DLD1 (cell line): ENCODE measurements around the gene MED14.

Experiments
- in situ Hi-C: cut with HindIII; loops from 2 replicates; pipeline ENCODE4 v1.10.0; 2017; ENCODE audit warnings: low sequenced_read_pairs

The MED14 gene

GRCh38 chrX:40729598-40730584 is 5.5 kb downstream of the MED14 start:
- in situ Hi-C loops: no loop called here

- in situ Hi-C loops: no loop called here
Observed at GRCh38 chrX:40727581-40728252, 7.6 kb downstream of the MED14 start.

GRCh38 chrX:40727093-40727492 is 8.2 kb downstream of the MED14 start:
- in situ Hi-C loops: no loop called here

DNA sequence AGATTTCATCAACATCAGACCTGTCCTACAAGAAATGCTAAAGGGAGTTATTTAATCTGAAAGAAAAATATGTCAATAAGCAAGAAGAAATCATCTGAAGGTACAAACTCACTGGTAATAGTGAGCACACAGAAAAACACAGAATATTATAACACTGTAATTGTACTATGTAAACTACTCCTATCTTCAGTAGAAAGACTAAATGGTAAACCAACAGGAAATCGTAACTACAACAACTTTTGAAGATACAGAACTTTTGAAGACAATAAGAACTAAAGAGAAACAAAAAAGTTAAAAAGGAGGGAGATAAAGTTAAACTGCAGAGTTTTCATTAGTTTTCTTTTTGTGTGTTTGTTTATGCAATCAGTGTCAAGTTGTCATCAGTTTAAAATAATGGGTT is 12.4 kb downstream of the MED14 start:
- in situ Hi-C loops: no loop called here

DNA sequence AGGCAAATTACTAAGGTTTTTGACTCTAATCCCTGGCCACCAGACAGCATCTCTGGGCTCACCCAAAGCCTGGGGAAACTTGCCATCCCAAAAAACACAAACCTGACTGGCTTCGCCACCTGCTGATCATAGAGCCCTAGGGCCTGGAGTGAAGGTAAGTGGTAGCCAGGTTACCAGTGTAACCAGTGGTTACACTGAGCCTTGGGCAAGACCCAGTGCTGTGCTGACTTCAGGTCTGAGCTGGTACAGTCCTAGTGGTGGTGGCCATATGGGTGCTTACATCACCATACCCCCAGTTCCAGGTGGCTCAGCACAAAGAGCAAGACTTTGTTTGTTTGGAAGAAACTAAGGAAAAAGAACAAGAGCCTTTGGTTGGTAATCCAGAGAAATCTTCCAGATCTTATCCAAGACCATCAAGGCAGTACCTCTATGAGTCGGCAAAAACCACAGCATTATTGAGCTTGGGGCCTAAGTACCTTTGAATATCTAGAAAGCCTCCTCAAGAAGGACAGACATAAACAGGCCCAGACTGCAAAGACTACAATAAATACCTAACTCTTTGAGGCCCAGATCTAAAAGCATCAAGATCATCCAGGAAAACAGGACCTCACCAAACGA is 13.7 kb downstream of the MED14 start:
- in situ Hi-C loops: no loop called here

- in situ Hi-C loops: no loop called here
Observed at GRCh38 chrX:40720792-40721191, 14.6 kb downstream of the MED14 start.

DNA sequence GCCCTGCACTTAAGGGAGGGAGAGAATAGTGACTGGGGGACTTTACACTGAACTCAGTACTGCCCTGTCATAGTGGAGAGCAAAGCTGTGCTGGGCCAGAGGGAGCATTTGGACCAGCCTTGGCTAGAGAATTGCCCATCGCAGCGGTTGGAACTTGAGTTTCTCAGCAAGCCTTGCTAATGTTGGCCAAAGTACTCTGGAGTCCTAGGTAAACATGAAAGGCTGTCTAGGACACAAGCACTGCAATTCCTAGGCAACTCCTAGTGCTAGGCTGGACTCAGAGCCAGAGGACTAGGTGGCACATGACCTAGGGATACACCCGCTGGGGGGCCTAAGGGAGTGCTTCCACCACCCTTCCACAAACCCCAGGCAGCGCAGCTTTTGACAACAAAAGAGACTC is 15.0 kb downstream of the MED14 start:
- in situ Hi-C loops: no loop called here

DNA sequence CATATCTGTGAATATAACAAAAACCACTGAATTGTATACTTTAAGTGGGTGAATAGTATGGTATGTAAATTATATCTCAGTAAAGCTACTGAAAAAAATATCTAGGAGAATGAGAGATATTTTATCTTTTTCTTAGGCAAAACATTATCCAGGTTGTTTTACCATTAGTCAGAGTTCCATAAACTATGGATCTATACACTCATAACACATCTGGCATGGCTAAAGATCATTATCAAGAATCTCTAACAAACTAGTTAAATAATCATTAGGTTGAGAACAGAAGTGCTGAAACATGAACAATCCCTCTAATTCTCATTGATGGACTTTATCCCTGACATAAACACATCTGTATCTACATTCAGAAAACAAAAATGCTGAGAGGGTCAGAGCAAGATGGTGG is 15.6 kb downstream of the MED14 start:
- in situ Hi-C loops: no loop called here

DNA sequence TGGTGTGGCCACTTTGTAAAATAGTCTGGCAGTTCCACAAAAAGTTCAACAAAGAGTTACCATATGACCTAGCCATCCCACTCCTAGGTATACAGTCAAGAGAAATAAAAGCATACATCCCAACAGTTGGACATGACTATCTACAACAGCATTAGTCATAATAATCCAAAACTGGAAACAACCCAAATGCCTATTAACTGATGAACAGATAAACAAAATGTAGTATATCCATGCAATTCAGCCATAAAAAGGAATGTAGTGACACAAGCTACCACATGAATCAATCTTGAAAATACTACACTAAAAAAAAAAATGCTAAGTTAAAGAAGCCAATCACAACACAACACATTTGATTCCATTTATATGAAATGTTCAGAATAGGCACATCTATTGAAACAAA is 16.1 kb downstream of the MED14 start:
- in situ Hi-C loops: no loop called here

GRCh38 chrX:40709395-40709794 is 25.9 kb downstream of the MED14 start:
- in situ Hi-C loops: no loop called here

- in situ Hi-C loops: no loop called here
Observed at GRCh38 chrX:40705658-40706312, 29.6 kb downstream of the MED14 start.

DNA sequence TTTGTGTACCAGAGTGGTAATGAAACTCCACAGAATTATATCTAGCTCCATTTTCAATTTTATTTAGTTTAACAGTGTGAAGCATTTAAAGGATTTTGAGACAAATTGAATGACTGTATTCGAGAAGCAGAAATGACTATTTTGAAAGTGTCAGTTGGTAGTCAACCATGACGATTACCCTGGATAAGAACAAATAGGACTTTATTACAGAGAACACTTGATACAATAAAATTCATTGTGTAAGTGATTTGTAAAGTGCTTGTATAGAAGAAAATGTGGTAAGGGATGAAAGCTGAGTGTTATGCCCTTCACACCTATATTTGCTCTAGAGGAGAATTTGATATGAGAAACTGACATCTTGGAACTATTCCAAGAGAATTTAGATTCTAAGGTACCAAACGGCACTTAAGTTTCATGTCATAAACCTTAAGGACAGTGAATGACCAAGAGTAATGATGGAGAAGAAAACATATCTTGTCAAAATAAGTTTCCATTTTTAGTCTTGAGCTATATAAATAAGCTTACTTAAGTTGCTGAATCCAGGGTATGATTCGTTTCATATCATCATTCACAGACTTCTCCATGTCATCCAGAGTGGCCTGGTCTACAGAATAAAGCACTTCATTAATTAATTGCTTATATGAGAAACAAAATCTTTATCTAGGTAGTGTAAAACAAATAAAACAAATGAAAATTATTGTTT is 34.6 kb downstream of the MED14 start:
- in situ Hi-C loops: no loop called here

DNA sequence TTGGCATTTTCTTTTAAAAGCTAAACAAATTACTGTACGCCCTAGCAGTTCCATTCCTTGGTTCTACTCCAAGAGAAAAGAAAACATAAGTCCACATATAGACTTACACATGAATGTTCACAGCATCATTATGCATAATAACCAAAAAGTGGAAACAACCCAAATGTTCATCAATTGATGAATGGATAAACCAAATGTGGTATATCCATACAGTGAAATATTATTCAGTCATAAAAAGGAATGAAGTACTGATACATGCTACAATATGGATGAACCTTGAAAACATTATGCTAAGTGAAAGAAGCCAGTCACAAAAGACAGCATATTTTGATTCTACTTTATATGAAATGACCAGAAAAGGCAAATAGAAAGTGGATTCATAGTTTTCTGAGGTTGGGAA is 36.5 kb downstream of the MED14 start:
- in situ Hi-C loops: no loop called here

DNA sequence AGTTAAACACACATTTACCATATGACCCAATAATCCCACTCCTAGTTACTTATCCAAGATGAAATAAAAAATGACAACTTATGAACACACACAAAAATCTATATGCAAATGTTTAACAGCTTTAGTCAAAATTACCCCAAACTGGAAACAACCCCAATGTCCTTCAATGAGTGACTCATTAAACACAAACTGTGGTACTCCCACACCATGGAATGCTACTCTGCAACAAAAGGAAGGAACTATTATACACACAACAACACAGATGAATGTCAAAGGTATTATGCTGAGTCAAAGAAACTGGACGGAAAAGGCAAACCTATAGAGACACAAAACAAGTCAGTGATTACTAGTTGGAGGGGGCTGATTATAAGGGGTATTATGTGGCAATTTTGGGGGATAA is 40.5 kb downstream of the MED14 start:
- in situ Hi-C loops: no loop called here

- in situ Hi-C loops: no loop called here
Observed at GRCh38 chrX:40688929-40689328, 46.4 kb downstream of the MED14 start.

DNA sequence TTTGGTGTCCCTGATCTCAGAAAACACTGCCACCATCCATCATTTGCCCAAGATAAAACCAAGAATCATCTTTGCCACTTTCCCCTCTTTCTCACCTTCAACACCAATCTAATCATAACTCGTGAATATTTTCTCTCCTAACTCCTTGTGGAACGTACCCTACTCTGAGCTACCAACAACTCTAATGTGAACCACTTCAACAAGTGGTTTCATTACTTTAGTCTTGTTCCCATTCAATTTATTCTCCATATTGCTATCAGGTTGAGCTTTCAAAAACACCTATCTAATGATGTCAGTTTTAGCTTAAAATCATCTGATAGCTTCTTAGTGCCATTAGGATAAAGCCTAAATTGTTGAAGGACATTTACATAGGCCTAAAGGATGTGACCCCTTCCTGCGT is 48.2 kb downstream of the MED14 start:
- in situ Hi-C loops: no loop called here

- in situ Hi-C loops: no loop called here
Observed at GRCh38 chrX:40685362-40685918, 49.9 kb downstream of the MED14 start.

DNA sequence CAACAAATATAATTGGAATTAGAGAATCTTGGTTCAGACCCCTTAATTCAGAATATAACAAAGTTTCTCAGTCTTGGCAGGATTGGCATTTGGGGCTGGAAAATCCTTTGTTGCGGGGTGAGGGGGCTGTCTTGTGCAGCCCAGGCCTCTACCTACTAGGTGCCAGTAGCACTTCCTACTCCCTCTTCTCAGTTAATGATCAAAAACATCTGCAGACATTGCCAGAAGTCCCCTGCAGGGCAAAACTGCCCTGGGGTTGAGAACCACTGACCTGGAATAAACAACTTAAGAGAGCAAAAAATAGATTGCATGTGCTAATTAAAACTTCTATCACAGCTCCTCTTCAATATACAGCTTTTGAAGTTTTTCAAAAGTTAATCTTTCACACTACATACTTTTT is 51.2 kb downstream of the MED14 start:
- in situ Hi-C loops: no loop called here

DNA sequence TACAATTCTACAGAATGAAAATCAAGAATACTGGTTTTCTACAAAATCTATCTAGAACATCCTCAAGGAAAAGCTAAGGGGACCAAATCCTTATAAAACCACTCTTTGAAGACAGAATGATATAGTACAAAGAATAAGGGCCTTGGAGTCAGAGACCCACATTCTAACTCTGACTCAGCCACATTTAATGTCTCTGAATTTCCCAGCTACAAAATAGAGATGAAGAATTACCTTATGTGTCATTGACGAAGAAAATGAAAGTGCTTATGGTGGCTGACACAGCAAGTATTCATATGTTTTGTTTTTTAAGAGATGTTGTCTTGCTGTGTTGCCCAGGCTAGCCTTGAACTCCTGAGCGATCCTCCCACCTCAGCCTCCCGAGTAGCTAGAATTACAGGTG is 52.1 kb downstream of the MED14 start:
- in situ Hi-C loops: no loop called here

GRCh38 chrX:40671126-40671525 is 64.2 kb downstream of the MED14 start:
- in situ Hi-C loops: no loop called here
